Natural killer cell (primary cell): ENCODE results near the gene PKP2. TPM values are rescaled to one million over a fixed set of nuclear protein-coding genes. Genes with fewer than 3 reads are reported as not detected.

ENCODE experiments used
- ATAC-seq, 3 donors: fragments of 150-1000 bp in 2 of 3; fragments of 200-7000 bp in 1 of 3; cut with Tn5 transposase; 1 replicate in 1 of 3; 2 replicates in 2 of 3; pipeline ENCODE4 v1.10.0; 2021; ENCODE audit warnings: mild to moderate bottlenecking in 2 of 3, moderate library complexity in 2 of 3
- DNase-seq, 2 donors: peaks; one replicate each; pipeline versions ENCODE4 v3.0.0 to v3.0.0-alpha.2; 2013 to 2021; ENCODE audit warnings: mixed read lengths in 1 of 2
- H3K27ac ChIP-seq: one replicate; pipeline ENCODE4 v1.5.1; 2013; ENCODE audit warnings: mild to moderate bottlenecking, low read length
- H3K27me3 ChIP-seq: one replicate; pipeline ENCODE4 v1.6.1; 2013; ENCODE audit warnings: low read length; ENCODE audit not compliant: control insufficient read depth, insufficient read depth
- H3K36me3 ChIP-seq: one replicate; pipeline ENCODE4 v1.6.1; 2013; ENCODE audit warnings: low read length; ENCODE audit not compliant: control insufficient read depth, insufficient read depth
- H3K4me1 ChIP-seq: one replicate; pipeline ENCODE4 v1.6.1; 2013; ENCODE audit warnings: low read length; ENCODE audit not compliant: control insufficient read depth, insufficient read depth
- H3K4me3 ChIP-seq: one replicate; pipeline ENCODE4 v1.5.1; 2013; ENCODE audit warnings: low read length
- H3K9me3 ChIP-seq: one replicate; pipeline ENCODE4 v1.6.1; 2013; ENCODE audit warnings: low read length; ENCODE audit not compliant: control insufficient read depth, insufficient read depth
- H3K27ac Mint-ChIP-seq, 2 donors: one replicate each; pipeline ENCODE4 v1.8.0; 2022; ENCODE audit warnings: mild to moderate bottlenecking in 2 of 2, mixed read lengths in 2 of 2, moderate library complexity in 1 of 2
- H3K27me3 Mint-ChIP-seq, 2 donors: one replicate each; pipeline ENCODE4 v1.8.0; 2022; ENCODE audit warnings: low read depth in 2 of 2, mixed read lengths in 2 of 2
- H3K36me3 Mint-ChIP-seq: one replicate; pipeline ENCODE4 v1.8.0; 2022; ENCODE audit warnings: mixed read lengths
- H3K4me1 Mint-ChIP-seq, 2 donors: one replicate each; pipeline ENCODE4 v1.8.0; 2022; ENCODE audit warnings: mixed read lengths in 2 of 2
- H3K4me3 Mint-ChIP-seq: one replicate; pipeline ENCODE4 v1.8.0; 2022; ENCODE audit warnings: mild to moderate bottlenecking, moderate library complexity, mixed read lengths
- H3K9me3 Mint-ChIP-seq, 2 donors: one replicate each; pipeline ENCODE4 v1.8.0; 2022; ENCODE audit warnings: mixed read lengths in 2 of 2
- WGBS: methylation state at CpG from one replicate; pipeline ENCODE4 v1.1.7; 2013; ENCODE audit warnings: missing lambda C conversion rate; ENCODE audit not compliant: insufficient coverage; 5-methylcytosine and 5-hydroxymethylcytosine counted together
- intact Hi-C: fragments of 100-400 bp; cut with micrococcal nuclease; formaldehyde crosslinking; loops from one replicate; pipeline ENCODE4 v1.14.2; 2022
- total RNA-seq, 4 donors: library from RNA; stranded (reverse); fragments of 120-200 nt in 1 of 4; gene quantifications; one replicate each; pipeline versions ENCODE4 v1.2.3 to v1.2.4, GENCODE V29; 2013 to 2022
- TF ChIP-seq, protein P1 (sequence below): fragments of 200-600 bp; IDR thresholded peaks from one replicate; pipeline ENCODE4 v1.8.0; 2022; ENCODE audit warnings: antibody characterized with exemption

The PKP2 gene
- total RNA-seq, 3 donors from 2014 or later (not counting 1 experiment from before 2014, with no cell fraction given) = 0.16 to 1.8 (median 0.52) TPM

DNA sequence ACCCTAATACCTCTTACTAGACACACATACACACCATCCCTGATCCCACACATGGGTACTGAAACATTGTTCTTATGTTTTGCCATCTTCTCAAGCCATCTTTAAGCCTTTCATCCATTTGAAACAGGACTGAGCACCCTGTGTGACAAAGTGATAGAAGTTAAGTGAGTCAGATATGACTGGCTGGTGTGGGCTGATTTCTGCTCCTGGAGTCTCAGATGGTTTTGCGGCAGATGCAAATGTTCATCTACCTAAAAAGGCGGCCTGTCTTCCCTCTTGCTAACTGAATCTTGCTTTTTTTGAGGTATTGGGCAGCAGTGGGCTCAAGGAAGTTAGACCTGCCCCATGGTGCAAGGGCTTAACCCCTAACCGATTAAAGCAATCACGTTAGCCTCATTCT is 30.4 kb upstream of the PKP2 start:
- Mint-ChIP-seq H3K4me1 (no peaks in the 10 kb centered on the region), H3K27ac (no peak overlapping the region), H3K4me3 (no peak overlapping the region), H3K9me3 (no peaks in the 10 kb centered on the region), H3K27me3 (peaks cover 0 to 7% of the 10 kb centered on the region in 2 donors), H3K36me3 (no peaks in the 10 kb centered on the region)
- H3K9me3 ChIP-seq = no peaks in the 10 kb centered on the region
- DNase-seq (no peak), ATAC-seq (no peak)
- H3K36me3 ChIP-seq = no peaks in the 10 kb centered on the region
- intact Hi-C loops = no loop called here
- no peaks in the 10 kb centered on the region for H3K4me1 ChIP-seq
- no peaks in the 10 kb centered on the region for H3K27me3 ChIP-seq
- no peak overlapping the region for H3K27ac ChIP-seq
- no peak overlapping the region for H3K4me3 ChIP-seq
- 98% methylated on average over 4 of the region's 4 CpGs for WGBS
- TF ChIP-seq, protein P1, sequence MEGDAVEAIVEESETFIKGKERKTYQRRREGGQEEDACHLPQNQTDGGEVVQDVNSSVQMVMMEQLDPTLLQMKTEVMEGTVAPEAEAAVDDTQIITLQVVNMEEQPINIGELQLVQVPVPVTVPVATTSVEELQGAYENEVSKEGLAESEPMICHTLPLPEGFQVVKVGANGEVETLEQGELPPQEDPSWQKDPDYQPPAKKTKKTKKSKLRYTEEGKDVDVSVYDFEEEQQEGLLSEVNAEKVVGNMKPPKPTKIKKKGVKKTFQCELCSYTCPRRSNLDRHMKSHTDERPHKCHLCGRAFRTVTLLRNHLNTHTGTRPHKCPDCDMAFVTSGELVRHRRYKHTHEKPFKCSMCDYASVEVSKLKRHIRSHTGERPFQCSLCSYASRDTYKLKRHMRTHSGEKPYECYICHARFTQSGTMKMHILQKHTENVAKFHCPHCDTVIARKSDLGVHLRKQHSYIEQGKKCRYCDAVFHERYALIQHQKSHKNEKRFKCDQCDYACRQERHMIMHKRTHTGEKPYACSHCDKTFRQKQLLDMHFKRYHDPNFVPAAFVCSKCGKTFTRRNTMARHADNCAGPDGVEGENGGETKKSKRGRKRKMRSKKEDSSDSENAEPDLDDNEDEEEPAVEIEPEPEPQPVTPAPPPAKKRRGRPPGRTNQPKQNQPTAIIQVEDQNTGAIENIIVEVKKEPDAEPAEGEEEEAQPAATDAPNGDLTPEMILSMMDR = no peak

DNA sequence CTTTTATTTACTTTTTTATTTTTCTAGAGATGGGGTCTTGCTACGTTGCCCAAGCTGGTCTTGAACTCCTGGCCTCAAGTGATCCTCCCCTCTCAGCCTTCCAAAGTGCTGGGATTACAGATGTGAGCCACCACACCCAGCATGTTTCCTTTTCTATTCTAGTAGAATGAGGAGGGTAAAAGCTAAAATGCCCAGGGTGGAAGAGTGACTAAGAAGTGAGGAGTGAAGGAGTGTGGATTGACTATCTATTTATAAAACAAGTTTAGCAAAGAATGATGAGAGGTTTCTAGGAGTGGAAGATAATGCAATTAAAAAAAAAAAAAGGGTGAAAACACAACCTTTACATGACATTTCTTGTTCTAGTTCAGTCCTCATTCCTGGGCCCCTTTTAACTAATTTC is 29.8 kb upstream of the PKP2 start:
- no CpG with 5 or more reads among the region's 1 CpG for WGBS
- H3K27ac Mint-ChIP-seq = no peak overlapping the region

DNA sequence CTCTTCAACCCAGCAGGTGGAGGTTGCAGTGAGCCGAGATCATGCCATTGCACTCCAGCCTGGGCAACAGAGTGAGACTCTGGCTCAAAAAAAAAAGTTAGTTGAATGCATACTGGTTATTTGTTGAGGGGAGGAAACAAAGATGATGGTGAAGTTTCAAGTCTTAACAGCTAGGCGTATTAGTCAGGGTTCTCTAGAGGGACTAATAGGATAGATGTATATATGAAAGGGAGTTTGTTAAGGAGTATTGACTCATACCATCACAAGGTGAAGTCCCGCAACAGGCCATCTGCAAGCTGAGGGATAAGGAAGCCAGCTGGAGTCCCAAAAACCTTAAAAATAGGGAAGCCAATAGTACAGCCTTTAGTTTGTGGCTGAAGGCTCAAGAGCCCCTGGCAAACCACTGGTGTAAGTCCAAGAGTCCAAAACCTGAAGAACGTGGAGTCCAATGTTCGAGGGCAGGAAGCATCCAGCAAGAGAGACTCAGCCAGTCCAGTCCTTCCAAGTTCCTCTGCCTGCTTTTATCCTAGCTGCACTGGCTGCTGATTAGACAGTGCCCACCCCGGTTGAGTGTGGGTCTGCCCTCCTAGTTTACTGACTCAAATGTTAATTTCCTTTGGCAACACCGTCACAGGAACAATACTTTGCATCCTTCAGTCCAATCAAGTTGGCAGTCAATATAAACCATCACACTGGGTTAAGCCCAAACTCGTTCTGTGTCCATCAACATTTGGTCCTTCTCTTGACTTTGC is 26.1 kb upstream of the PKP2 start:
- Mint-ChIP-seq H3K36me3 (no peaks in the 10 kb centered on the region), H3K4me3 (no peak overlapping the region), H3K27me3 (peaks cover 2 to 7% of the 10 kb centered on the region in 2 donors), H3K27ac (no peak overlapping the region), H3K9me3 (no peaks in the 10 kb centered on the region), H3K4me1 (no peaks in the 10 kb centered on the region)
- TF ChIP-seq, protein P1 = no peak
- H3K4me1 ChIP-seq = no peaks in the 10 kb centered on the region
- DNase-seq (no peak), ATAC-seq (no peak)
- H3K27me3 ChIP-seq = no peaks in the 10 kb centered on the region
- 84% methylated on average over 8 of the region's 8 CpGs for WGBS
- no peak overlapping the region for H3K27ac ChIP-seq
- no peak overlapping the region for H3K4me3 ChIP-seq
- H3K36me3 ChIP-seq = no peaks in the 10 kb centered on the region
- no peaks in the 10 kb centered on the region for H3K9me3 ChIP-seq
- intact Hi-C loops = no loop called here

More for the DNA sequence above, 29.8 kb upstream of the PKP2 start:
- peaks cover 0 to 4% of the 10 kb centered on the region in 2 donors for H3K27me3 Mint-ChIP-seq
- DNase-seq = no peak
- Histone ChIP-seq H3K36me3 (no peaks in the 10 kb centered on the region), H3K27me3 (no peaks in the 10 kb centered on the region), H3K4me3 (no peak overlapping the region), H3K9me3 (no peaks in the 10 kb centered on the region), H3K27ac (no peak overlapping the region), H3K4me1 (no peaks in the 10 kb centered on the region)
- intact Hi-C loops = no loop called here
- H3K9me3 Mint-ChIP-seq = no peaks in the 10 kb centered on the region
- no peaks in the 10 kb centered on the region for H3K36me3 Mint-ChIP-seq
- H3K4me3 Mint-ChIP-seq = no peak overlapping the region
- ATAC-seq = no peak
- TF ChIP-seq, protein P1 = no peak
- H3K4me1 Mint-ChIP-seq = no peaks in the 10 kb centered on the region

DNA sequence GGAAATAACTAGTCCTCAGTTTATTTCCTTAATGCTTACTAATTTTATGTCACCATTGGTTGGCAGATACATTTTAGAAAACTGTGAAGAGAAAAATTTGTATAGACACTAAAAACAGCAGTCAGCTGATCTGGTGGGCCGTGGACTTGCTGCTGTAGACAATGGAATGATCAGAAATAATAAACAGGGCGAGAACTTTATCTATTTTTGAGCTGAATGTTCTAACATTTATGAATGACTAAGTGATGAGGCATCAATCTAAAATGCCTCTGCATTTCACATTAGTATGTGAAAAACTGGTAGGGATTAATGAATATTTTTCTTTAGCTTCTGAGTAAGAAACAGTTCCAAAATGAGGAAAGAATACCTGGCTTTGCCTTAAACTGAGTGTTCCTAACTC is 24.8 kb upstream of the PKP2 start:
- 70% methylated on average over 2 of the region's 2 CpGs for WGBS
- ATAC-seq (no peak), DNase-seq (no peak)
- Mint-ChIP-seq H3K27me3 (peaks cover 1 to 7% of the 10 kb centered on the region in 2 donors), H3K36me3 (no peaks in the 10 kb centered on the region), H3K4me1 (no peaks in the 10 kb centered on the region), H3K4me3 (no peak overlapping the region), H3K9me3 (no peaks in the 10 kb centered on the region), H3K27ac (no peak overlapping the region)
- Histone ChIP-seq H3K9me3 (no peaks in the 10 kb centered on the region), H3K4me1 (no peaks in the 10 kb centered on the region), H3K27ac (no peak overlapping the region), H3K4me3 (no peak overlapping the region), H3K27me3 (no peaks in the 10 kb centered on the region), H3K36me3 (no peaks in the 10 kb centered on the region)
- intact Hi-C loops = no loop called here
- TF ChIP-seq, protein P1 = no peak
